ENCODE results near the gene ARL15.

Gene ARL15

GRCh38 chr5:54146916-54147315 is 163.5 kb downstream of the ARL15 start:
- no peak for DNase-seq

DNA sequence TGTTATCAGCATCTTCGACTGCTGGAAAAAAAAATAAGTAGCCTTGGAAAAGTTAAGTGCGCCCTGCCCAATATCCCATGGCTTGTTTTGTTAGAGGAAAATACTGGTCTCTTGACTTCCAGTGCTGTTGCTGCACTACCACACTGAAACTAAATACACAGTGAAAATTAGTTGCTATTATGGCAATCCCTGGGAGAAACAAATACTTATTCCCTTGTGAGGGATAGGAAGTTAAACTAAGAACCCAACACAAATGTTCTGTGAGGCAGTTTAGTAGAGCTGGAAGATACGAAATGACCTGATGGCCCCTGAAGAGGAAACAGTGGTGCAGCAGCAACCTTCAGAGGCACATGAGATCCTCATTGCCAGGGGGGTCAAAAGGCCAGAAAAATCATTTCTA is 164.0 kb downstream of the ARL15 start:
- DNase-seq = no peak

DNA sequence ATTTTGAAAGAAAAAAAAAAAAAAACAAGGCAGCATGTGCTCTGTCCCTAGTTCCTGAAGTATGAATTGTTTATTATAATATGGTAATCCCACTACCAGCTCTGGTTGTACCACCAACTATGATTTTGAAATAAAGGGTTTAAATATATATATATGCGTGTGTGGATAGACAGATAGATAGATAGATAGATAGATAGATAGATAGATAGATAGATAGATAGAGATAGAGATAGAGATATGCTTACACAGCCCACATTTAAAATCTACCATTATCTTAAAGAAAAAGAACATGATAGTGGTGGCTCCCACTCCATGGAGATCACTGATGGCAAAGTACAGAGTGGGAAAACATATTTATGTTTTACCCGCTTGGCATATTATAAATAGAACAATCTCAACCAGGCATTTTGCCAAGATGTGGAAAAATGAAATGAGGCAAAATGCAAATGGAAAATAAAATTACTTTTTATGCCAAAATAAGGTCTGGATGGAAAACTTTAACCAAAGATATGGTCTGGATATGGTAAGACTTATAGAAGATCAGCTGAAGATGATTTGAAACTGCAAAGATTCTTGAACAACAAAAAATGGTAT is 170.0 kb downstream of the ARL15 start:
- DNase-seq = no peak

- no peak for DNase-seq
Measured at GRCh38 chr5:54136516-54137440, 173.6 kb downstream of the ARL15 start.

DNA sequence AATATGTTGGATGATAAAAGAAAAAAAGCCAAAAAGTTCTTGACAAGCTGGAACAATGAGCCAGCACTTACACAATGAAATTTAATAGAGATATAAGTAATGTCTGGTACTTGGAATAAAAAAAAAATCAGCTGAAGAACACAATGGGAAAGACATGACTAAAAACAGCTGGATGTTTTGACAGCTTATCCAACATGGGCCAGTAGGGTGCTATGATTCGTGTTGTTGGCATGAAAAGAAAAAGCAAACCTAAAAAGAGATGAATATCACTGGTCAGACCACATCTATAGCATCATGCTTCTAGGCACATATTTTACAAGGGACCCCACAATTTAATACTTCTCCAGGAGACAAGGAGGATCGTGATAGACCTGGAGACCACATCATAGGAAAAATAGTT is 175.3 kb downstream of the ARL15 start:
- no peak for DNase-seq

DNA sequence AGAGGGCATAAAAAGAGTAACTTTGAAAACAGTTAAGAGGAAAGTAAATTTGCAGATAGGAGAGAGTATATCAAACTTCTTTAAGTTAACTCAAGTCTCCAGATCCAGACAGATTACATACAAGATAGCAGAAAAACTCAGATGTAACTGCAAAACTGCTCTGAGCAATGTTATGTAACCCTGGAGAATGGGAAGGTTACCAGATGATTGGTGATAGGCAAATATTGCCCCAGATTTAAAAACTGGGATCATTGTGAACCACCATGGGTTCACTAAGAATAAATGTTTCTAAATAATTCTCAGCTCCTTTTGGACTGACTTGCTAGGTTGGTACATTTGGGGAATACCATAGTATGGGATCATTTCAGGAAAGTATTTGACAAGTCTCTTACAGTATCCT is 176.5 kb downstream of the ARL15 start:
- DNase-seq = no peak

DNA sequence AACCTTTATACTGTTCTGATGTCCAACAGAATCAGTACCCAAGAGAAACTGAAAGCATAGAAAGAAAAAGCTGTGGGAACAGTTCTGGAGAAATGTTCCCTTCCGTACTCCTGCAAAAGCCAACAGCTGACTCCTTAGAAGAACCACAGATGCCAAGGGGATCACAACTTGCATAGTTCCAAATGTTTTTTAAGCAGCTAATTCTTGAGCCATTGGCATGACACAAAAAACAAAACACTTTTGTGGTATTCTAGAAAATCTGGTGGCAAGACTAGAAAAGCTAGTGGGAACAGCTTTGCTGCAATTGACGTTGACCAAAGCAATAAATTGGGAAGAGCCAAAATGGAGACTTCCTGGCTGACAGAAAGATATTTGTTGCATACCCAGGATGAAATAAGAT is 189.9 kb downstream of the ARL15 start:
- no peak for DNase-seq

DNA sequence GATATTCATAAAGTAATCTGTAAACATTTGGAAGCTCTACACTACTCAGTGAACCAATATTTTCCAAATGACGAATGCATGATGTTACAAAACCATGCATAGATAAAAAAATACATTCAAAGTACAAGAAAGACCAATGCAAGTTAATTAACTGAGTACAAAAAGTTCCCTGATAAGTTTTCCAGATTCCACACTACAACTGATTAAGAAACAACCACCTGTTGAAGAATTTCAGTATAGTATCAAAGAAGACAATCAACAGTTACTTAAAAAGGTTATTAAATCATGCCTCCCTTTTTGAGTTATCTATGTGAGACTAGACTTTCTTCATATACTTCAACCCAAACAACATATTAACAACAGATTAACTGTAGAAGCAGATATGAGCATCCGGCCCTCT is 192.4 kb downstream of the ARL15 start:
- DNase-seq = no peak

GRCh38 chr5:54115735-54116403 is 194.5 kb downstream of the ARL15 start:
- DNase-seq = no peak

GRCh38 chr5:54113060-54113459 is 197.3 kb downstream of the ARL15 start:
- no peak for DNase-seq

DNA sequence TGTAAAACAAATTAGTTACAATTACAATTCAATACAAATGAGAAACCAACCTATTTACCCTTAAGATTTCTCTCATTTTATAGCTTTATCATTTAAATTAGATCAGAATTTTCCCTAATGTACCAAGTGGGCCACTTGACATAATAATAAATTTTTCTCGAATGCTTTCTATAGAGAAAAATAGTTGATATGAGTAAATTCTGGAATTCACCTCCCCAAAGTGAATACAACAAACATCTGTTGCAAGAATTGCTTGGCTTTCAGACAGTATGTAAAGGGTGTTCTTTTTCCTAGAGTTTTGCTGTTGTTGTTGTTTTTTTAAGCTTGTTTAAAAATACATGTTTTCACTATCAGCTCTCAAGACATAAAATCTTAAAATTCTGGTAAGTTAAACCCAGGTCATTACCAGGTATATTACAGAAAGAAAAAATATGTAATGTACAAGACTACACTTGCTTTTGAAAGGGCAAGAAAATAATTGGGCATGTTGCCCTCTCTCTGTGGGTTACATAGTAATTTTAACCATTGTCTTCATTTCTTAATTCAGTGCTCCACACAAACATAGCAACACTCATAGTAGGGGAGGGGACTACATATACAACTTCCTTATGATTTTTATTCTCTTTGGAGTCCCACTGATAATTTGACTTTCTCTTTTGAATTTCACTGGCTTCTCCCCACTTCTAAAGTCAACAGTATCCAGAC is 200.6 kb downstream of the ARL15 start:
- no peak for DNase-seq

DNA sequence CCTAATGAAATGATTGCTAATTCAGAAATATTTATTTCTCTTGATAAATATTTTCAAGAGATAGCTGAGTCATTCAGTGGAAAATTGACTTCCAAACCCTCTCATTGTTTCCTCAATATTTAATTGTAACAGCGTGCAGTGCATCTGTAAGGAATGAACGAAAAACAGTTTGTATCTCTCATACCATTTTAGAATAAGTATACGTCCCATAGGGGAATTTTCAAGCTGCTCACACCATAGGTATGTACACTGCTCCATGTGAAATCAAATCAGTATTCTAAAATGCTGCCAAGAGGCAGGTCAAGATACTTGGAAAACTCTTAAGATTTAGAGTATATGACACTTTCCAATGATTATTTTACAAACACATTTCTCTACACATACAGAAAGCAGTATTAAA is 202.2 kb downstream of the ARL15 start:
- no peak for DNase-seq

DNA sequence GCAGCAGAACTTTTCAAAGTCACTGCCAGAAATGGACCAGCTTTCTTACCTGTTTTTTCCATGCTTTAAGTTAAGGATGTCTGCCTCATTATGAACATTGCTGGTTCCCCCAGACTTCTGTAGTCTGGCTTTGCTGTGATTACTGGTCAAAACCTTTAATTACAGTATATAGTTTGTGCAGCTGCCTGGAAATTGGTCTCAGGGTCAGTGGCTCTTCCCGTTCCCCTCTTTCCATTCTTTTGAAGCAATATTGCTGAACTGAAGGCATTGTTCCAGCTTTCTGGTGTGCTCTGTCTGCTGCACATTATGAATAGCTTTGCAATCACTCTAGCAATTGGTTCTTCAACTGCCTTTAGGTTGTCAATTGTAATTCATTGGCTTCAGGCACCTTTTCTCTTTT is 206.5 kb downstream of the ARL15 start:
- DNase-seq = no peak

GRCh38 chr5:54098267-54098666 is 212.1 kb downstream of the ARL15 start:
- DNase-seq = no peak

DNA sequence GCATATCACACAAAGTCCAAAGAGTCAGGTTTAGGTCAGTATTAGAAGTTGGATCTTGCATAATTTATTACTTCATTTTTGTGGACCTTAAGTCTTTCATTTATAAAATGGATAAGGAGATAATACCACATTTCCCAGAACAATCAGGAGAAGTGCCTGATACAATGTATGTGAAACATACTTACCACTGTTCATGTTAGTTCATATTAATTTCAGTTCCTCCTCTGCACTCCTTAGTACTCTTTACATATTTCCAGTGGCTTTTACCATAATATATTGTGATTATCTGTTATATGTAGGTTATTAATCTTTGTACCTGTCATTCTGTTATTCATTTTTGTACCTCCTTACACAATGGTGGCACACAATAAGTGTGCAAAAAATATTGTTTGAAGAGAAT is 214.4 kb downstream of the ARL15 start:
- no peak for DNase-seq

GRCh38 chr5:54094706-54095105 is 215.7 kb downstream of the ARL15 start:
- no peak for DNase-seq

DNA sequence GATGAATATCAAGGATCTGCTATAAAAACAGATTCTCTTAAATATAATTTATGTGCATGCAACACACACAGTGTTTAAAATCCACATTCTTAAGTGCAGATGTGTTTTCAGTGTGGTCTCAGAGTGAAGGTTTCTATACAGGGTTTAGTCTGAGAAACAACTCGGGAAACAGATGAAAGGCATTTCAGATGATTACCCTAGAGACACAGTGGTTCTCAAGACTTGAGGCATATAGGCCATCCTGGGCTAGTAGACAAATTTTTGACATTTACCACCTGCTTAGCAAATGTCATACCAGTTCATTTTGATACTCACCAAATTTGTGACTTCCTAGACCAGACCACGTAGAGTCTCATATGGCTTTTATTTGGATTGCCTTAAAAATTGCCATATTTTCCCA is 216.5 kb downstream of the ARL15 start:
- DNase-seq = no peak

DNA sequence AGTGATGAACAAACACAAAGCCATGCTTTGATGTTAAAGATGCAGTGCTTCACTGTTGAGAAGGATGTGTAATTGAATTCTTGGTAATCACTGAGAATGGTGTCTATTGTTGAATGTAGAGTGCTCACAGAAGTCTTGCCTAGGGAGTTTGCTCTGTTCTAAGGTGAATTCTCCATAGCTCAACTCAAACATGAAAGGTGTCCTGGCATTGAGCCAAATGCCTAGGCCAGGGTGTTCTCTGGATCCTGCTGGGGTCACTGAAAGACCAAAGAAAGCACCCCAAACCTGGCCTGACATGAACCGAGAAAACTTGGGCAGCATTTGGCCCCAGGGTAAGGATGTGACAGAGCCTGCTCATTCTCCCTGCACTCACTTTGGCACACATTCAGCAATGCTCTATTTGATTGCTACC is 217.3 kb downstream of the ARL15 start:
- no peak for DNase-seq

DNA sequence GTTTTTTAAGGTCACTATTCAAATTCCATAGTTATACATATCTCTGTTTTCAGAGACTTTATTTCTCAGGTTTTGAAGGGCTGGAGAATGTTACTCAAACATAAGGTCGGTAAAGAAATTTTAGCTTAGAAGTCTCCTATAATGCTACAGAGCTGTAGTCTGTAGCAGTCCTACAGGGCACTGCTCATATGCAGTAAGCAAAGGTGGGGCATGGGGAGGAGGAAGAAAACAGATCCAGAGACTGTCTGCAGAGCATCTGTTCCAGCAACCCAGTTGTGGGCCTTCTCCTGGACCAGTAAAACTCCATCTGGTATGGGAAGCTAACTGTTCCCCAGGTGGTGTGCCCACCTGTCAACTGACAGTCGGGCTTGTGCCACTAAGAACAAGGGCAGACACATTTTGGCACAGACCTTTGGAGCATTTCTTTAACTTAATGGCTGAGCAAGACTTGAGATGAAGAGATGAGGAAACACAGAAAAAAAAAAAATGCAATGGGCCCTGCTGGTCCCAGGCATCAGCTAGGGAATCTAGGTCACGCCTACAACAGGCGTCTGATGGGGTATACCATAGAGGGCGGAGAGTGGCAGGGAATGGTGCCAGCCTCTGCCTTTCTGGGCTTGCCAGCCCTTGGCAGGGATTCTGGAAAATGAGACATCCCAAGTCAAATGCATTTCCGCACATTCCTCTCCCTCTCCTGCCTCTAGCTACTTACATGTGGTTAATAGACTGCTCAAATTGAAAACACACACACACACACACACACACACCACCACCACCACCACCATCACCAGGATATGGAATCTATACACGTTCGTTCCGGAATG is 218.9 kb downstream of the ARL15 start:
- no peak for DNase-seq

- DNase-seq = no peak
Measured at GRCh38 chr5:54090495-54091120, 219.8 kb downstream of the ARL15 start.

DNA sequence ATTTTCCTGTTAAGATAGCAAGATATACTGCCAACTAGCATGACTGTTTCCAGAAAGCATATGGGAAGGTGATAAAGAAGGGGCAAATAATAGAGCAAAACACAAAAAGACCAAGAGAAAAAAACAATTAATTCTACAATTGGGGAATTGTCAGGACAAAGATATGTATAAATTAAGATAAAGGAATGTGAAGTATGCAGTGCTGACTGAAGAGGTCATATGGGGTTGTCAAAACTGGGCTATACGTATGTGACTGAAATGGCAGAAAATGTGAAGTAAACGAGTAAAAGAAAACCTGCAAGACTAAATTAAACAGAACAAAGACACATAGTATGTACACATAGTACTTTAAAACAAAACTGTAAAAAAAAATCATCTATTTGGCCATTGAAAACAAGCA is 222.3 kb downstream of the ARL15 start:
- DNase-seq = no peak

DNA sequence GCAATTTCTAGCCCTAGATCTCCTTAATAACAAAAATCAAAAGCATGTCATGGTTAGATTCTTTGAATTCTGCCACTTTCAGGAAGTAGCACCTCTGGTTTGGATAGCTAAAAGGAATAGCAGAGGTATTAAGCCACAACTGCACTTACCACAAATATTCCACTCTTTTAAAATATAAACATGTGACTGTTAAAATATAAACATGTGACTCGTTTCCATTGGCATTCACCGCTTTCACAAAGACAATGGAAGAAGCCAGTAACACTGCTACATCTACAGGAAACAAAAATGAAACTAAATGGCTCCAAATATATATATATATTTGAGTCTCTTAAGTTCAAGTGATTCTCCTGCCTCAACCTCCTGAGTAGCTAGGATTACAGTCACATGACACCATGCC is 222.9 kb downstream of the ARL15 start:
- DNase-seq = no peak

All from CD4-positive, alpha-beta T cell treated with Interleukin-1 beta for 1 hour (primary cell).